ENCODE results near the gene RNF11.

The RNF11 gene

DNA sequence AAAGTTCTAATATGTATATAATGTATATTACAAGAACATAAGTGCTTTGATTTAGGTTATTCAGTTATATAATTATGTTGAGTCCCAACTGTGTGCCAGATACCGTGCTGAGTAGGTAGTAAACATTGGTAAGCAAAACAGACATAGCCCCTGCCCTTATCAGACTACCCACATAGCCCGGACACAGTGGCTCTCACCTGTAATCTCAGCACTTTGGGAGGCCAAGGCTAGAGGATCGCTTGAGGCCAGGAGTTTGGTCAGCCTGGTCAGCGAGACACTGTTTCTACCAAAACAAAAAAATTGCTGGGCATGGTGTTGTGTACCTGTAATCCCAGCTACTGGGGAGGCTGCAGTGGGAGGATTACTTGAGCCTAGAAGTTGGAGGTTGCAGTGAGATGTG, 30.7 kb downstream of the RNF11 start:
- DNase-seq, result no peak

DNA sequence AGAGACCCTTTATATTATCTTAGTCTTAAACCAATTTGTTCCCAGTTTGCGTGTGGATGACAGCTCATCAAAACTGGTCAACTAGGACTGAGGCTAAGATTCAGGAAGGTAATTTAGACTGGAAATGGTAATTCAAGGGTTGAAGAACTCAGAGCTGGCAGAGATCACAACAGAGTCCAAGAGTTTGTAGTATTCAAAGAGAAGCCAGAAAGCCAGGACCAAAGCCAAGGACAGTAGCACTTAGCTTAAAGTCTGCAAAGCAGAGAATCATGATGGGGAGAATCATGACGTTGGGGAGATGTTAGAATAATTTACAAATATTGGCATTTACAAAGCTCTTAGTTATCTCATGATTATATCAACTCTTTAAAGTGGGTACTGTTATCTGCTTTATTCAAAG, 32.6 kb downstream of the RNF11 start:
- no peak for DNase-seq

DNA sequence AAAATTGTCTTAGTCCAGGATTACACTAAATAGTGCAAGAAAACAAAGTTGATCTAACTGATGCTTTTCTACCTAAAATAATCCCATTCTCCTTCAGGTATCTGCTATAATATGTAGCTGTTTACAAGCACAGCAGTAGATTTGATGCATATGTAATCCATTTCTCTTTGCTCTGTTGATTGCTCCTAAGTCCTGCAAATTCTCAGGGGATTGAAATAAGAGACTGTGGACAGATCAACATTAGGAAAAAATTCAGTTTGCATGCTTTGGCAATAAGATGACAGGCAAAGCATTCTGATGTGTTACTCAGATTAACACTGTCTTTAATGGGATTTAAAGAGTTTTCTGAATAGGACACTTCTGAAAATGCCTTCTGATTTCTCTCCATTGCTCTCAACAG, 34.7 kb downstream of the RNF11 start:
- peak; percentile 23 for DNase-seq

DNA sequence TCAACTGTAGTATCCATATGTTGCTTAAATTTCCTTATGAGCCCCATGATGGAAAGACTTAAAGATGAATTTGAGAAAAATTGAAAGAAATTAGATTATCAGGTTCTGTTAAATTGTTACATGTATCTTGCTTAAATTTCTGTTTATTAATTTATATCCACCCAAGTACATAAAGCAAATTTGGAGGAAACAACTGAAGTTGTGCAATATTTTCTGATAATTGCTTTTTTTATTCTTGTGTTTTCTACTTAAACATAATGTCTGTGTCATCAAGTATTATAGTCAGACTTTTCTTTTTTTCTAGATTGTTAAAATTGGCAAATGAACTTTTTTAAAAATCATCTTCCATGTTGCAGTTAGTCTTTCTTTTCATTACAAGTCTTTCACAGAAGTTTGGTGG, 36.8 kb downstream of the RNF11 start:
- DNase-seq, result no peak

DNA sequence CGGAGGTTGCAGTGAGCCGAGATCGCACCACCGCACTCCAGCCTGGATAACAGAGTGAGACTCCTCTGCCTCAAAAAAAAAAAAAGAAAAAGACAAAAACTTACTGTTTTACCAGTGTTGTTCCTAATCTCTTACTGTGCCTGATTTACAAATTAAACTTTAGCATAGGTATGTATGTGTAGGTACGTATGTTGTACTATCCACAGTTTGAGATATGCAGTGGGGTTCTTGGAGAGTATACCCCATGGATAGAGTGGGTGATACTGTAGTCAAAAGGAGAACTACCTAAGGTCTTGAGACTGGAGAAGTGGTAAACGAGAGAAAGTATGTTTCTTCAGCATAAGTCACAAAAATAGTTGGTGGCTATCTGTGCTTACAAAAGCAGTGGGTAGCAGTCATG, 38.6 kb downstream of the RNF11 start:
- DNase-seq, result no peak

DNA sequence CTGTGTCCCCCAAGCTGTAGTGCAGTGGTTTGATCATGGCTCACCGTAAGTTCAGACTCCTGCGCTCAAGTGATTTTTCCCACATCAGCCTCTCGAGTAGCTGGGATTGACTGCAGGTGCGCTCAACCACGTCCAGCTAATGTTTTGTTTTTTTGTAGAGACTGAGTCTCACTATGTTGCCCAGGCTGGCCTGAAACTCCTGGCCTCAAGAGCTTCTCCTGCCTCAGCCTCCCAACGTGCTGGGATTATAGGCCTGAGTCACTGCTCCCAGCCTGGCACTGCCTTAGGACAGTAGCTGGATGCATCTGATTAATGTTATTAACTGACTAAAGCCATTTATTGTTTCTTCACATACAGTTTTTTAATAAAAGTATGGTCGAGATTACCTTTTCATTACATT, 40.2 kb downstream of the RNF11 start:
- no peak for DNase-seq

DNA sequence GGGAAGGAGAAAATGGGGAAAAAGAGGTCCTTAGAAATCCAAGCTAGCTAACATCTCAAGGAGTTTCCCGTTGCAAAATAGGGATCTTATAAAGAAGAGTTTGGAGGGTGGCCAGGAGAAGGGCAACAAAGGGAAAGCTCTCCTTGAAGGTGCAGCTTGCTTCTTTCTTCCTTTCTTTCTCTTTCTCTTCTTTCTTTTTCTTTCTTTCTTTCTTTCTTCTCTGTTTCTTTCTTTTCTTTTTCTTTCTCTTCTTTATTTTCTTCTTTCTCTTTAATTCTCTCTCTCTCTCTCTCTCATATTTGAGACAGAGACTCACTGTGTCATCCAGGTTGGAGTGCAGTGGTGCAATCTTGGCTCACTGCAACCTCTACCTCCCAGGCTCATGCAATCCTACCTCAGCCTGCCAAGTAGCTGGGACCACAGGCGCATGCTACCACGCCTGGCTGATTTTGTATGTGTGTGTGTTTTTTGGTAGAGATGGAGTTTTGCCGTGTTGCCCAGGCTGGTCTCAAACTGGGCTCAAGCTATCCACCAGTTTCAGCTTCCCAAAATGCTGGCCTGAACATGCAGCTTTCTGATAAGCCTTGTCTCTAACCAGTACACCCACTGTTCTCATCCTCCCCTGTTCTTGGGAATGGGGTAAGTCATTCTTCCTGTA, 44.4 kb downstream of the RNF11 start:
- DNase-seq, result no peak

DNA sequence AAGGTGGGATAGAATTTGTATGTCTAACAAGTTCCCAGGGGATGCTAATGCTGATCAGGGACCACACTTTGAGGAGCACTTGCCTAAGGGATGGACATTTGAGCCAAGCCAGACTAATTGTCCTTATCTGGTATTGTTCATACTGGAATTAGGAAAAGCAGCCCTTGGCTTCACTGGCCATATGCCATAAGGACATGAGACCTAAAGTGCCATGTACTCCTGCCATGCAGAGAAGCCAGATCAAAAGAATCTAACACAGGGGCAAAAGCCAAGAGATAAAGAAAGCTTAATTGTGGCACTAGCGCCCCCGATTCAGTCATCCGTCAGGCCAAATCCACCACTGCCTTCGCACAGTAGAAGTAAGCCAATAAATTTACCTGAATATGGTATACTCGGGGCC, 45.7 kb downstream of the RNF11 start:
- no peak for DNase-seq

DNA sequence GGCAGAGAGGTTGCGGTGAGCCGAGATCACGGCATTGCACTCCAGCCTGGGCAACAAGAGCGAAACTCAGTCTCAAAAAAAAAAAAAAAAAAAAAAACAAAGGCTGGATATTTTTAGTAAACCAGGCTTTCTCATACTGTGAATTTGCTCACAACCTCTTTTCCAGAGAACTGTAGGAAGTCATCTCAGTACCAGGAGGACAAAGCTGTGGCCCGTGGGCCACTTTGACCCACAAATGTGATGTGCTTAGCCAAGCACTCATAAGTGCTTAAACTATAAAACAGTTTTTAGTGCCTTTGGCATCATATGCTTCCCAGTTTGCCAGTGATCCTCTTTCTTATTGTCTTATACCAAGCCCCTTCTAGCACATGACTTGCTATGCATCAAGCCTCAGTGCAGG, 46.5 kb downstream of the RNF11 start:
- no peak for DNase-seq

DNA sequence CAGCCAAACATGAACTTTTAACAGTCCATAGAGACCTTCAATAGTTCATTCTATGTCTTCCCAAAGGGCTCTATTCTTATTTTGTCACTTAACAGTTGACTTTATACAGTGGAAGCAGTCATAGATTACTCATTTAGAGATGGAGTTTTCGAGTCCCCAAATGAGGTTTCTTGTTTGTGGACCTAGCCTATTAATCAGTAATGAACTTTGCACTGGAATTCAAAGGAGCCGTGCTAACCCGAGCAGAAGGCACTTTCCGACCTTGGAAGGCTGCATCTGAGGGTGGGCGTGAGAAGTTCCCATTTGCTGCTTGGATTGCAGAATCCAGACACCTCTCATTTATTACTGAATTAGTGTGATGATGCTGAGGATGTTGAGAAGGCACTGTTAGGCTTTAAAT, 47.9 kb downstream of the RNF11 start:
- no peak for DNase-seq

DNA sequence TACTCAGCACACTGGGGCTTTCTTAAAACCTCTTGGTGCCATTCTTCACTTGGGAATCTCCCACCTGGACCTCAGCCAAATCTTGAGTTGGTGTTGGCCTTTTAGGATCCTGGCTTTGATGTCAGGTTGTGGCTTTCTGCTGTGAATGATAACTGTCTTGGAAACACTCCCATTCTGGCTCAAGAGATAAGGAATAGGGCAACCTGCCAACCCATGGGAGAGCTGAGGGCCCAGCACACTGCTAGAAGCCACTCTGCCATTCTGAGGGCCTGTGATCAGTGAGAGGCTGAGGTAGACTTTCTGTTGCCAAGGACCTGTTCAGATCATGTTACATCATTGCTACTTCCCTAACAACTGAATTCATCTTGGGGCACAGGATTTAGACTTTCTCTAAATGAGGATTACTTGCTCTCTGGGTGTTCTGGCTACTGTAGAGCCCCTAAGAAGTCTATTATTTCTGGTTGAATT, 48.4 kb downstream of the RNF11 start:
- peak; percentile 25 for DNase-seq

DNA sequence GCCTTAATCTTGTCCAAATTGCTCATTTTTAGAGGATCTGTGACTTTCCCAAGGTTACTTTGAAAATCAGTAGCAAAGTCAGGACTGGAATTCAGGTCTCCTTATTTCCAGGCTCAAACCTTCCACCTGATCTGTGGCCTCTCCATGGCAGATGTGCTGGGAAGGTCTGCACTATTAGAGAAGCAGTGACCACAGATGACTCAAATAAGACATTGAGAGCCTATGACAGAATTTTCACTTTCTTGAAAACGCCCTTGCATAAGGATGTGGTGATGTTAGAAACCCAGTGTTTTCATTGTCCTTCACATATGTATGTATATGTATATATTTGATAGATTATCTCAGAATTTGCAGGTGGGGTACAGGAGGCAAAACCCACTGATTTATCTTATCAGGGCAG, 49.0 kb downstream of the RNF11 start:
- DNase-seq, result no peak

DNA sequence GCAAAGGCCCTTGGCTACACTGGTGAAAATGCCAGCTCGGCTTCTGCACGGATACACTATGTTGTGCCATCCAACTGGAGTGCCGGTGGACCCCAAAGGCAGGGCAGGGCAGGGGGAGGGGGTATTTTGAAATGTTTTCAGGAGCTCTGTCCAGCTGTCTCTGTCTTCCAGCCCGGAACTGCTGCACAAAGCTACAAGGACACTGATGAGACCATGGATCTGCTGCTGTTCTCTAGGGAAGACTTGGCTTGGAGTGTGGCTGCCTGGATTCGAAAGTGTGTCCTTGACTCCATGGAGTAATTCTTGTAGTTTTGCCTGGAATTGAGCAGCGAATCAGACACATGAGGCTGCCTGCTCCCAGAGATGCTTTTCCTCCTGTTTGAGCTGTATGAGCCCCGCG, 51.9 kb downstream of the RNF11 start:
- no peak for DNase-seq

DNA sequence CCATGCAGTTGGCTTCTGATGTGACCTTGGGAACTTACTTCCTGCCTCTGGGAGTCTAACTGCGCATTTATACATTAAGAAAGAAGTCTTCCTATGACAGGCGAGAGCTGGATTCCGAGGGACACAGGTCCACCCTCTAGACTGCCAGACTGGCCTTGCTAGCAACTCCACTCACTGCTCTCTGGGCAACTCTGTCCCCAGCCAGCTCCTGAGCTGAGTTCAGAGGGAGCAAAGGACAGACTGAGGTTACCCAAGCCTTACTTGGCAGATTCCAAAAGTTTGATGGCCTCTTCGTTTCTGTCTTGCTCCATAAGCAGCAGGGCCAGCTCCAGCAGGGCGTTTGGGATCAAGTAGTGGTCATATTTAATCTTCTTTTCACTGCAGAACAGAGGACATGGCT, 52.5 kb downstream of the RNF11 start:
- no peak for DNase-seq

DNA sequence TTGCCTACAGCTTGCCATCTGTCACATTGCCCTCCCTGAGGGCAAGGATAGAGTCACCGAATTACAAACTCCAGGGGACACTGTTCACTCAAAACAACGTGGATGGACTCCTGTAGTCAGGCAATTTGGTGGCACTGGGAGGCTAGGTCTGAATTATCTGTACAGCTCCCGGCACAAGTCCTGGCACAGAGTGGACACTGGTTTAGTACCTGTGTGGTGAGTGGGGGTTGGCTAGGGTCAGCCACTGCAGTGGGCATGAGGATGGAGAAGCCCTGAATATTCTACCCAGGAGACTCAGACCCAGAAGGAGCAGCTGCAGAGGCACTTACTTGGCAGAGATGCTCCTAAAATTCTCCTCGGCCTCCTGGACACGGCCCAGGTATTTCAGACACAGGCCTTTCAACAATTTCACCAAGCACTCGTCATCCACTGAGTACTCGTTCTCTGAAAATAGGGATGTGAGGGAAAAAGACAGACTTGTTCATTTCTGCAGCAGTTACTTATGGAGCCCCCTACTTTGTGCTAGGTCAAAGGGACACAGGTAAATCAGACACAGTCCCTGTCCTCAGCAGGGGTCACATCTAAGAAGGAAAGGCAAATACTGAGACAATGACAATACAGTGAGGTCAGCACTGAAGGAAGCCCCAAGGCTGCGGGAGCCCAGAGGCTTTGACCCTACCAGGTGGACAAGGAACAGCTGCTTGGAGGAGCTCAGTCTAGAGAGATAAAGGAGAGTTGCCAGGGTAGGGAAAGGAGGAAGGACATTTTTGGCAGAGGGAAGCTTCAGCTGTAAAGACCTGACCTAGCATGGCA, 53.8 kb downstream of the RNF11 start:
- DNase-seq, result no peak

DNA sequence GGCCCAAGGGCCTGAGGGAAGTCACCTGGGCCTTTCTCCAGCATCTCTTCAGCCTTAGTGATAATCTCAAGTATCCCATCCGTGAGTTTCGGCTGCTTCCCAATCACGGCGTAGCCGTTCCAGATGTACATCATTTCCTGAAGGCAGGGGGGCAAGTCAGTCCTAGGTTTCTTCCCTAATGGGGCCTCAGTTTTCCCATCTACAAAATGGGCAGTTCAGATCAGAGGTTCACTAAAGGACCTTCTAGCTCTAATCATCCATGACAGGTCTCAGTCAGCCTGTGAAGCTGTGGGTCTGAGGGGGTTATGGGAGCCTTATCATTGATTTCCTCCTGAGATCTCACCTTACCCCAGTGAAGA, 54.4 kb downstream of the RNF11 start:
- DNase-seq, result no peak

DNA sequence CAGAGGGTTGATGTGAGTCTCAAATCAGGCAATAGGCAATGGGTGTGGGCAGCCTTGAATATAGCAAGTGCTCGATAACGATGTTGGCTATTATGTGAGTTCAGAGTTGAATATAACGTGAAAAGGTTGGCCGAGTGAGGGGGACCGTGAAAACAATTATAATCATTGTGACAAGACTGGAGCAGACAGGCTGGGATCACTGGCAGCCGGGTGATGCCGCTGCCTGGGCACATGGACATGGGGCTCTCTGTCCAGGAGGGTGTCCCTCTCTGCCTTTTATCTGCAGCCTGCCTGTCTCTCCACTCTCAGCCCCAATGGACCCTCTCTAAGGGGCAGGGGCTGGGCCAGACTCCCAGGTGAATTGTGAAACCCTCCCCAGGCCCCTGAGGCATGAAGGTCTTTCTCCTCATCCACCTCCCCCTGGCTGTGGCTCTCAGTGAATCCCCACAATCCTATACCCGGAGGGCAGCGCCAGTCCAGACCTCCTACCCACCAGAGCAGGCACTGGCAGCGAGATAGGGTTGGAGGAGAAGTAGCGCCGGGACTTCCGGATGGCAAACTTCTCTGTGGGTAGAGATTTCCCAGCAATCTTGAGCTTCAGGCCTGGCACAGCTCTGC, 57.9 kb downstream of the RNF11 start:
- DNase-seq, result no peak

DNA sequence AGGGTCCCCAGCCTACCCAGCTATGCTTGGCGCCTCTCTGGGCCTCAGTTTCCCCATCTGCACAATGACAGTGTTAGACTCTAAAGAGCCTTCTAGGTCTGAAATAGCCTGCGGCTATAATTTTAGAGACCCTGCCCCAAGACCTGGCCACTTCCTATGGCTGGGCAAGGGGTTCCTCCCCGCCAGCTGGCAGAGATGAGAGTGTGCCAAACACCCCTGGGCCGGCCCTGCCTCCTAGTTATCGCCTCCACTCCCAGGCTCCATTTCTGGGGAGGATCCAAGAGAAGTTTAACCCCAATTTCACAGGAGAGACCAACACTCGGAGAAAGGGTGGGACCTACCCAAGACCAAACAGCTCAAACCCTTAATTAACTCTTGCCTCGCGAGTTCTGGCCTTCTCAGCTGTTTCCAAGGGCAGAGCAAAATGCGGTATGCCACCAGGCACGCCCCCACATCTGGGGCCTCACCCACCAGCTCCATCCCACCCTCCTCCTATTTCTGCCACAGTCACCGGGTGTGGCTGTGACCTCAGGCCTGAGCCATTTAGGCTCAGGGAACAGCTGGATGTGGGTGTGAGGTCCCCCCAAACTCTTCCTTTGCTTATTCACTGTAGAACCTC, 58.6 kb downstream of the RNF11 start:
- DNase-seq, result no peak

DNA sequence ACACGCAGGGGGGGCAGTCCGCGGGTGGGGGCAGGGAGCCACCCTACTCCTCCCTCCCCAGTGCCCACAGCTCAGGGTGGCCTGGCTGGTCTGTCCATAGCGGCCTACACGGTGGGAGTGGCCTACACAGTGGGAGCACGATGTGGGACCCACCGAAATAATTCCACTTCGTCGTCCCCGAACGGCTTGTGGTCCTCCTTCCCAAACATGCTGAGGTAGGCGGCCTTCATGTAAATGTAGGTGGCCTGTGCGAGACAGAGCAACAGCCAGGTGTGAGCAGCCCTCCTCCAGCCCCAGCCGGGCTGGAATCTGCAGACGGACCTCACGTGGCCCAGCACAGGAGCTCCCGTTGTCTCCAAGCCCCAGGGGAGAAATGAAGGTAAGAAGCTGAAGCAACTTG, 59.9 kb downstream of the RNF11 start:
- no peak for DNase-seq

DNA sequence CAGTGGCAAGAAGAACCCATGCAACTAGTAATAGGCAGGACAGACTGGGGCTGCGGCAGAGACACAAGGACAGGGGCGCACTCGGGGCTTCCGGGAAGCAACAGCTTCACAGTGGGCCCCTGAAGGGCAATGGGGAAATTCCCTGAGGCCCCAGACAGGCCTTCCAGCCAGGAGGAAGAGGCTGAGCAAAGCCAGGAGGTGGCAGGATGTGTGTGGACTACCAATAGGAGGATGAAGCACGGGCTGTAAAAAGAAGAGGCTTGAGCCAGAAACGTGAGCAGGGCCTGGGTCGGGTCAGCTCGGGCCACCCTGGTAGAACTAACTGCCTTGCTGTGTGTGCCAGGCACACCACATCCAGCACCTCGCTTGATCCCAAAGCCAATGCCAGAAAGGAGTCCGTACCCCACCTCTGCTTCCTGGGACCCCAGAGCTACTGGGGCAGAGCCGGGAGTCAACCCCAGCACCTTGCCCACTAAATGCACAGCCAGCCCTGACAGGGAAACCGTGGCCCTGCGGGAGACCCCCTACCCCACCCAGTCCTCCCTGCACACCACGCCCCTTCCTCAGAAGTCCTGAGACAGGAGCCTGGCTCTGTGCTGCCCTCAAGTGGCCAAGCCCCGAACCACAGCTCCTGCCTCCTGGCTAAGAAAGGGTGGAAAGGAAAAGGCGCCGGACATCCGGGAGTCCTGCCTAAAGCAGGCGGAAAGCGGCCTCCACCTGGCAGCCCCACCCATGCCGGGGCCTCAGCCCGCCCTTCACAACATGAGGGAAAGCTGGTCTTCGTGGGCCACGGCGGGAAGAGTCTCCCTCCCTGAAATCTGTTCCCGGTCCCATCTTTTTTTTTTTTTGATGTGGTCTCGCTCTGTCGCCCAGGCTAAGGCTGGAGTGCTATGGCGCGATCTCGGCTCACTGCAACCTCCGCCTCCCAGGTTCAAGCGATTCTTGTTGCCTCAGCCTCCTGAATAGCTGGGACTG, 60.6 kb downstream of the RNF11 start:
- peak; percentile 74 for DNase-seq

DNA sequence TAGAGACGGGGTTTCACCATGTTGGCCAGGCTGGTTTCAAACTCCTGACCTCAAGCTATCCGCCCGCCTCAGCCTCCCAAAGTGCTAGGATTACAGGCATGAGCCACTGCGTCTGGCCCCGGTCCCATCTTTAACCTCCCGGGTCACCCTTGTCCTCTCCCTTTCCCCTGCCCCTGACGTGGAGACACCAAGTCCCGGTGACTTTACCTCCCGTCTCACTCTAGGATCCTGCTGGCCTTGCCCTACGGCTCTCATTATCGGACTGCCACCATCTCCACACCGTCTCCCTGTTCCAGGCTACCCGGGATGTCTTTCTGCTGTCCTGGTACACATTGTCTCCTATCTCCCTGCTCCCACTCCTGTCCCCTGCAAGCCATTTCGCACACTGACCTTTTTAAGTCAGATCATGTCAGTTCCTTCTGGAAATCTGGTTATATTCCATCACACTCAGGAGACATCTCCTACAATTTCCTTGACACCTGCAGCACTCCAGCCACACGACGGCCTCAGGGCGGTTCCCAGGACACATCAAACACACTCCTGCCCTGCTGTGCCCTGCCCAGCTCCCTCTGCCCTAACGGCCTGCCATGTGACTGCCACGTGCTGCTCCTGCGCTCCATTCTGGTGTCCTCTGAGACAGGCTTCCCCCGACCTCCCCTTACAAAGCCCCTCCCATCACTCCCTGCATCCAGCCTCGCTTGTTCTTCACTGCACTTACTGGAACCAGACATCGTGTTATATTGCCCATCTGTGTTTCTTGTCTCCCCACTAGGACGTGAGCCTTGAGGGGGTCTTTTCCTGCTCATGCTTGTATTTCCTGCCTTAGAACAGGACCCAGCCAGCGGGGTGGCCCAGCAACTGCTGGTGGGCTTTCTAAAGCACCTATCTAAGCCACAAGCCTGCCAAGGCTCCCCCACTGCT, 61.6 kb downstream of the RNF11 start:
- DNase-seq, result no peak

DNA sequence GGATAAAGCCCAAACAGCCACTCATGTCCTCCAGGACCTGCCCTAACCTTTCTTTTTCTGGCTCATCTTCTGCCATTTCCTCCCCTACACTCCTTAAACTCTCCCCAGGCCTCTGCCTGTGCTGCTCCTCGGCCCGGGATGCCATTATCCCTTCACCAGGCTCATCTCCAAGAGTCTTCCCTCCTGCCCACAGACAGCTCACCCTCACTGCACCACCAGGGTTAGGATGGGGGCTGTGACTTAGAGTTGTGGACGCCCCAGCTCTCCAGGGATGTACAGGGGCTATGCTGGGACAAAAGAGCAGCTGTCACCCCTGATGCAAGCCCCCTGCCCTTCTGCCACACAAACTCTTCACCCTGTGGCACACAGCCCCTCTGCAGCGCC, 62.2 kb downstream of the RNF11 start:
- no peak for DNase-seq

Measured in NCI-H2171 (cell line).